ENCODE results near the gene FOXN3.

- TF ChIP-seq CTCF (IDR thresholded peaks at IDR 0.05; ENCODE audit: low read depth, low read length) (no peak), EZH2phosphoT487 (IDR thresholded peaks at IDR 0.05; ENCODE audit: low read depth) (no peak)
Measured at GRCh38 chr14:89282191-89282590, 134.8 kb downstream of the FOXN3 start.

Data from OCI-LY3 (cell line).